HCT116 (cell line): ENCODE results near the gene PIK3CB. TPM values are rescaled to one million over a fixed set of nuclear protein-coding genes. Genes with fewer than 3 reads are reported as not detected.

Source experiments
- ATAC-seq: fragments of 200-7000 bp; cut with Tn5 transposase; 2 replicates; pipeline ENCODE4 v1.9.1; 2020; ENCODE audit warnings: mild to moderate bottlenecking, moderate library complexity
- BruUV-seq: library from RNA; stranded (reverse); fragments of 400-500 nt; replicated peaks from 2 replicates; lab custom pipeline; 2021; lab: Mats Ljungman, UMichigan
- CTCF ChIA-PET: fragments of 300-600 bp; sonication (Branson Sonifier 250); formaldehyde crosslinking; loops from one replicate; lab custom pipeline; 2021; ENCODE audit warnings: antibody characterized with exemption; lab: Charles Lee
- POLR2A ChIA-PET: fragments of 300-600, 350-600 bp; sonication (Branson Sonifier 250); formaldehyde crosslinking; loops from one replicate; lab custom pipeline; 2021; ENCODE audit warnings: antibody characterized with exemption; lab: Charles Lee
- RAD21 ChIA-PET, 2 experiments: fragments of 300-600 bp; sonication (Branson Sonifier 250); formaldehyde crosslinking; loops; one replicate each; lab custom pipeline; 2023; ENCODE audit warnings: low total read pairs in 2 of 2; ENCODE audit not compliant: uncharacterized antibody in 2 of 2, unreplicated experiment in 2 of 2, low non-redundant PET in 1 of 2; lab: Charles Lee
- DNase-seq: peaks from one replicate; pipeline ENCODE4 v3.0.0-alpha.2; 2010; ENCODE audit warnings: low read depth, low spot score
- H2AFZ ChIP-seq: fragments of 200-600 bp; shearing (Covaris generic), sonication (generic); 2 replicates; pipeline ENCODE4 v1.6.1; 2017; ENCODE audit warnings: low read depth, mixed run types, mixed read lengths, antibody characterized with exemption, low read length; ENCODE audit not compliant: poor library complexity, severe bottlenecking
- H3K27ac ChIP-seq: 2 replicates; pipeline ENCODE4 v1.5.1; 2012; ENCODE audit warnings: low read depth, low read length
- H3K27me3 ChIP-seq: fragments of 200-600 bp; sonication (generic); 2 replicates; pipeline ENCODE4 v1.6.1; 2016; ENCODE audit warnings: mixed run types, low read length, mixed read lengths; ENCODE audit not compliant: insufficient read depth
- H3K36me3 ChIP-seq, 2 experiments: fragments of 200-500 bp in 1 of 2; fragments of 200-600 bp in 1 of 2; sonication (Bioruptor generic) in 1 of 2; sonication (generic) in 1 of 2; 2 replicates each; pipeline versions ENCODE4 v1.5.1 to v1.6.1; 2014 to 2016; ENCODE audit warnings: low read length in 2 of 2, inconsistent platforms in 1 of 2, mixed read lengths in 1 of 2, mixed run types in 1 of 2; ENCODE audit not compliant: insufficient read depth in 2 of 2, control insufficient read depth in 1 of 2
- H3K4me1 ChIP-seq, 2 experiments: fragments of 200-600 bp in 1 of 2; sonication (generic) in 1 of 2; 2 replicates each; pipeline versions ENCODE4 v1.5.1 to v1.6.1; 2012 to 2017; ENCODE audit warnings: low read length in 2 of 2, inconsistent platforms in 1 of 2, mild to moderate bottlenecking in 1 of 2, mixed read lengths in 1 of 2, mixed run types in 1 of 2, moderate library complexity in 1 of 2; ENCODE audit not compliant: insufficient read depth in 2 of 2, control insufficient read depth in 1 of 2
- H3K4me2 ChIP-seq: fragments of 200-600 bp; sonication (generic); 2 replicates; pipeline ENCODE4 v1.6.1; 2017; ENCODE audit warnings: mixed run types, low read length, mixed read lengths
- H3K4me3 ChIP-seq, 2 experiments: fragments of 200-600 bp in 1 of 2; sonication (generic) in 1 of 2; replicated peaks in 1 of 2; 2 replicates each; pipeline ENCODE4 v1.5.1; 2011 to 2016; ENCODE audit warnings: low read length in 2 of 2, control low read depth in 1 of 2, low read depth in 1 of 2, mild to moderate bottlenecking in 1 of 2, mixed read lengths in 1 of 2, mixed run types in 1 of 2
- H3K79me2 ChIP-seq: fragments of 200-600 bp; sonication (generic); 2 replicates; pipeline ENCODE4 v1.6.1; 2017; ENCODE audit warnings: mild to moderate bottlenecking, mixed run types, low read length, moderate library complexity, mixed read lengths; ENCODE audit not compliant: insufficient read depth
- H3K9ac ChIP-seq: fragments of 200-600 bp; sonication (generic); 2 replicates; pipeline ENCODE4 v1.6.1; 2016; ENCODE audit warnings: low read length, mixed read lengths
- H3K9me2 ChIP-seq: fragments of 200-600 bp; sonication (generic), shearing (Covaris generic); 2 replicates; pipeline ENCODE4 v1.6.1; 2017; ENCODE audit warnings: mixed run types, mild to moderate bottlenecking, moderate library complexity; ENCODE audit not compliant: insufficient read depth
- H3K9me3 ChIP-seq, 2 experiments: fragments of 200-500 bp in 1 of 2; fragments of 200-600 bp in 1 of 2; sonication (Bioruptor generic) in 1 of 2; sonication (generic) in 1 of 2; 2 replicates each; pipeline ENCODE4 v1.6.1; 2014 to 2017; ENCODE audit warnings: low read length in 2 of 2, mixed read lengths in 2 of 2, inconsistent platforms in 1 of 2, low read depth in 1 of 2, mild to moderate bottlenecking in 1 of 2, mixed run types in 1 of 2, moderate library complexity in 1 of 2; ENCODE audit not compliant: control insufficient read depth in 1 of 2, insufficient read depth in 1 of 2
- H4K20me1 ChIP-seq: fragments of 200-600 bp; sonication (generic), shearing (Covaris generic); 2 replicates; pipeline ENCODE4 v1.6.1; 2017; ENCODE audit warnings: mixed run types, mild to moderate bottlenecking, moderate library complexity; ENCODE audit not compliant: insufficient read depth
- ATF3 ChIP-seq: IDR thresholded peaks from 2 replicates; pipeline ENCODE4 v1.6.1; 2012
- CBX3 ChIP-seq: IDR thresholded peaks from 2 replicates; pipeline ENCODE4 v1.6.1; 2012; ENCODE audit warnings: low read depth
- CEBPB ChIP-seq: IDR thresholded peaks from 2 replicates; pipeline ENCODE4 v1.6.1; 2012; ENCODE audit warnings: low read depth
- ELF1 ChIP-seq: IDR thresholded peaks from 2 replicates; pipeline ENCODE4 v1.6.1; 2012; ENCODE audit warnings: low read depth, borderline replicate concordance
- EZH2 ChIP-seq: fragments of 200-600 bp; sonication (generic); IDR thresholded peaks from 2 replicates; pipeline ENCODE4 v1.6.1; 2017; ENCODE audit warnings: antibody characterized with exemption, mixed run types
- EZH2phosphoT487 ChIP-seq: fragments of 200-600 bp; IDR thresholded peaks from 2 replicates; pipeline ENCODE4 v1.6.1; 2018; ENCODE audit warnings: antibody characterized with exemption, borderline replicate concordance
- FOSL1 ChIP-seq: IDR thresholded peaks from 2 replicates; pipeline ENCODE4 v1.6.1; 2012; ENCODE audit warnings: low read depth
- JUND ChIP-seq: IDR thresholded peaks from 2 replicates; pipeline ENCODE4 v1.6.1; 2012
- POLR2A ChIP-seq: IDR thresholded peaks from 2 replicates; pipeline ENCODE4 v1.7.0; 2011; ENCODE audit warnings: borderline replicate concordance; ENCODE audit not compliant: insufficient read depth, insufficient read length; ENCODE audit errors: extremely low read depth
- POLR2AphosphoS5 ChIP-seq: IDR thresholded peaks from 2 replicates; pipeline ENCODE4 v1.6.1; 2011; ENCODE audit warnings: mild to moderate bottlenecking, low read depth, low read length, moderate library complexity
- RAD21 ChIP-seq: IDR thresholded peaks from 2 replicates; pipeline ENCODE4 v1.6.1; 2012; ENCODE audit warnings: low read depth, mild to moderate bottlenecking
- SIN3A ChIP-seq: IDR thresholded peaks from 2 replicates; pipeline ENCODE4 v1.6.1; 2012; ENCODE audit warnings: low read depth
- SRF ChIP-seq: IDR thresholded peaks from 2 replicates; pipeline ENCODE4 v1.6.1; 2012; ENCODE audit warnings: low read depth
- TCF7L2 ChIP-seq: IDR thresholded peaks from 2 replicates; pipeline ENCODE4 v1.7.0; 2011; ENCODE audit warnings: borderline replicate concordance, inconsistent platforms; ENCODE audit not compliant: insufficient read depth, insufficient read length; ENCODE audit errors: extremely low read depth
- YY1 ChIP-seq: IDR thresholded peaks from 2 replicates; pipeline ENCODE4 v1.6.1; 2011; ENCODE audit warnings: low read length, low read depth, moderate library complexity, mild to moderate bottlenecking; ENCODE audit not compliant: insufficient replicate concordance; ENCODE audit errors: extremely low read depth
- ZBTB33 ChIP-seq: IDR thresholded peaks from 2 replicates; pipeline ENCODE4 v1.6.1; 2011; ENCODE audit warnings: mild to moderate bottlenecking, low read length, moderate library complexity; ENCODE audit not compliant: insufficient replicate concordance; ENCODE audit errors: extremely low read depth
- ZFX ChIP-seq: fragments of 450-650 bp; IDR thresholded peaks from 2 replicates; pipeline ENCODE4 v1.6.1; 2017
- ZNF274 ChIP-seq: fragments of 200-500 bp; sonication (Bioruptor generic); IDR thresholded peaks from 2 replicates; pipeline ENCODE4 v1.6.1; 2014; ENCODE audit warnings: mild to moderate bottlenecking, low read depth, low read length, inconsistent platforms
- intact Hi-C: fragments of 100-400 bp; cut with micrococcal nuclease; formaldehyde crosslinking; loops from 2 replicates; pipeline ENCODE4 v1.10.0; 2022
- total RNA-seq: library from RNA; stranded (reverse); gene quantifications from one replicate; pipeline ENCODE4 v1.2.1, GENCODE V29; 2021; ENCODE audit not compliant: unreplicated experiment
- TF ChIP-seq, protein P1 (sequence below): IDR thresholded peaks from 2 replicates; pipeline ENCODE4 v1.6.1; 2012
- TF ChIP-seq, protein P2 (sequence below), 3 experiments: fragments of 200-600 bp in 1 of 3; sonication (generic) in 1 of 3; IDR thresholded peaks in 2 of 3; conservative IDR thresholded peaks in 1 of 3; 2 replicates each; pipeline ENCODE4 v1.5.1; 2012 to 2017; ENCODE audit warnings: low read depth in 2 of 3, low read length in 2 of 3, antibody characterized with exemption in 1 of 3, borderline replicate concordance in 1 of 3, control low read depth in 1 of 3, mild to moderate bottlenecking in 1 of 3, mixed read lengths in 1 of 3, mixed run types in 1 of 3, moderate library complexity in 1 of 3; ENCODE audit not compliant: insufficient read depth in 1 of 3

PIK3CB gene
- total RNA-seq, 1 experiment from 2014 or later, result 44.3 TPM

DNA sequence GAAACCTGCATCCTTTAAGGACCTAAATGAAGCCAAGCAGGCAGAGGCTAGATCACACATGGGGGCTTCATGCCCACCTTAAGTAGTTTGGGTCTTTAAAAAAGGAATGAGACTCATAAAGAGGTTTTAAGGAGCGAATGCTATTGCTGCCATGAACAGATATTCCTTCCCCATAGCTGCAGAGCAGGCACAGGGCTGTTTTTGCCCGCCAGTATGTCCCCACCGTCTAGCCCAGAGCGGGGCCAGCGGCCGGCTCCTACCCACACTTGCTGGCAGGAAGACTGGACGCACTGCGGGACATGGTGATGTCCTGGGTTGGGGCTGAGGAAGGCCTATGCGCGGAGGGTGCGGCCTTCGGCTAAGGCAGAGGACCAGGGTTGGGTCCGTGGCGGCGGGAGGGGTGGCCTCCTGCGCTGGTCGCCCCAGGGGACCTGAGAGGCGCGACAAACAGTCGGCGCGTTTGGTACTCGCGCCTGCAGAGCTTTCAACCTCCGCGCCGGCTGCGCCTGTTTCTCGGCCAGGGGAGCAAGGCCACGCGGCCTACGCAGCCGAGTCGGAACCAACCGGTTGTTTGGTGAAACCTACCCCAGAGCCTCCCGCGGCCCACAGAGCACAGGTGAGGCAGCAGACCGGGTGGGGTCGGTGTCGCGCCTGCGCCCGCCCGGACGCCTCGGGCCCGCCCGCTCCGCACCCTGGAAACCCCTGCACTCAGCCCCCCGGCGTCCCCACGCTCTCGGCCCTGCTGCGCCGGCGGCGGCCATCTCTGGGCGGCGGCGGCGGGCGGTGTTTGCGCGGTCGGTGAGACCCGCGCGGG lies 226.2 kb downstream of the PIK3CB start, which contains the start of gene FAIM:
FAIM (plus strand) TSS at position 450 of the 814 bp plus-strand sequence. CDS start 10,956 bp downstream, outside the sequence.
- H3K4me1 ChIP-seq, result peaks cover 7 to 25% of the 10 kb centered on the region in 2 experiments
- CTCF ChIA-PET, result interaction anchor here (1.6 to 3.4 kb wide), 2 partner anchors 14 to 307 kb away, joined by 5 to 13 read pairs; partner anchors contain the start of gene CEP70
- intact Hi-C loops, result loop anchor here (5.0 kb wide), 1 partner anchor 309 kb away; no protein-coding TSS in a partner anchor
- peak; percentile 88 for TF ChIP-seq TCF7L2
- TF ChIP-seq POLR2AphosphoS5, result peak; percentile 76
- TF ChIP-seq, protein P1, sequence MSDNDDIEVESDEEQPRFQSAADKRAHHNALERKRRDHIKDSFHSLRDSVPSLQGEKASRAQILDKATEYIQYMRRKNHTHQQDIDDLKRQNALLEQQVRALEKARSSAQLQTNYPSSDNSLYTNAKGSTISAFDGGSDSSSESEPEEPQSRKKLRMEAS, result peak; percentile 79
- no peak for TF ChIP-seq POLR2A
- no peak for TF ChIP-seq ZBTB33
- TF ChIP-seq ATF3, result no peak
- TF ChIP-seq, protein P2, sequence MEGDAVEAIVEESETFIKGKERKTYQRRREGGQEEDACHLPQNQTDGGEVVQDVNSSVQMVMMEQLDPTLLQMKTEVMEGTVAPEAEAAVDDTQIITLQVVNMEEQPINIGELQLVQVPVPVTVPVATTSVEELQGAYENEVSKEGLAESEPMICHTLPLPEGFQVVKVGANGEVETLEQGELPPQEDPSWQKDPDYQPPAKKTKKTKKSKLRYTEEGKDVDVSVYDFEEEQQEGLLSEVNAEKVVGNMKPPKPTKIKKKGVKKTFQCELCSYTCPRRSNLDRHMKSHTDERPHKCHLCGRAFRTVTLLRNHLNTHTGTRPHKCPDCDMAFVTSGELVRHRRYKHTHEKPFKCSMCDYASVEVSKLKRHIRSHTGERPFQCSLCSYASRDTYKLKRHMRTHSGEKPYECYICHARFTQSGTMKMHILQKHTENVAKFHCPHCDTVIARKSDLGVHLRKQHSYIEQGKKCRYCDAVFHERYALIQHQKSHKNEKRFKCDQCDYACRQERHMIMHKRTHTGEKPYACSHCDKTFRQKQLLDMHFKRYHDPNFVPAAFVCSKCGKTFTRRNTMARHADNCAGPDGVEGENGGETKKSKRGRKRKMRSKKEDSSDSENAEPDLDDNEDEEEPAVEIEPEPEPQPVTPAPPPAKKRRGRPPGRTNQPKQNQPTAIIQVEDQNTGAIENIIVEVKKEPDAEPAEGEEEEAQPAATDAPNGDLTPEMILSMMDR (IDR thresholded peaks at IDR 0.05 in 2 of 3, conservative IDR thresholded peaks at IDR 0.05 in 1 of 3; ENCODE audit: borderline replicate concordance in 1 of 3, insufficient read depth in 1 of 3, low read depth in 2 of 3, low read length in 2 of 3), result no peak
- TF ChIP-seq ZNF274, result no peak
- no peak for TF ChIP-seq EZH2
- no peak for TF ChIP-seq SRF
- TF ChIP-seq CEBPB, result no peak
- no peak for TF ChIP-seq RAD21
- peak; percentile 40; the same call in 1 of the 2 replicates for TF ChIP-seq CBX3
- TF ChIP-seq EZH2phosphoT487, result no peak
- 0 out of 2 replicates have a peak, but pooled peaks have one; percentile 32 for TF ChIP-seq SIN3A
- TF ChIP-seq FOSL1, result no peak
- TF ChIP-seq JUND, result no peak
- peak; percentile 100 for TF ChIP-seq ZFX
- TF ChIP-seq ELF1, result no peak
- TF ChIP-seq YY1, result peak; percentile 83

More for the DNA sequence above, 226.2 kb downstream of the PIK3CB start, which contains the start of gene FAIM:
- DNase-seq, result peak; percentile 46
- H4K20me1 ChIP-seq, result no peaks in the 10 kb centered on the region
- ChIA-PET POLR2A (interaction anchor here (0.7 to 1.1 kb wide), 2 partner anchors 14 to 303 kb away, joined by 3 to 4 read pairs; partner anchors contain the start of gene CEP70), RAD21 (interaction anchor here in 1 of 2 experiments (0.7 kb wide), 1 partner anchor 301 kb away, joined by 3 read pairs; no protein-coding TSS in a partner anchor)
- H3K79me2 ChIP-seq, result peaks cover 23% of the 10 kb centered on the region
- no peaks in the 10 kb centered on the region for H3K9me2 ChIP-seq
- H2AFZ ChIP-seq, result no peak within 1 kb of the TSS
- no peaks in the 10 kb centered on the region for H3K36me3 ChIP-seq
- H3K9ac ChIP-seq, result peak within 1 kb of the TSS; percentile 84
- ATAC-seq, result peak; percentile 87
- no peaks in the 10 kb centered on the region for H3K27me3 ChIP-seq
- no TSS peak for BruUV-seq
- peak within 1 kb of the TSS; percentile 60 to 71 for H3K4me3 ChIP-seq
- no peaks in the 10 kb centered on the region for H3K9me3 ChIP-seq
- peak within 1 kb of the TSS; percentile 92 for H3K4me2 ChIP-seq
- peak within 1 kb of the TSS; percentile 89 for H3K27ac ChIP-seq
